Prostate gland (tissue), 2 donors: Measurements from ENCODE around the gene SLC12A6. TPM values are rescaled to one million over a fixed set of nuclear protein-coding genes. Genes with fewer than 3 reads are reported as not detected.

Source experiments
- DNase-seq: peaks from one replicate; pipeline ENCODE4 v3.0.0-alpha.2; 2019; ENCODE audit warnings: low spot score
- H3K27ac ChIP-seq, 2 donors: fragments of 200-600 bp; sonication (generic); 2 replicates each; pipeline ENCODE4 v1.5.1; 2017 to 2019
- H3K27me3 ChIP-seq: fragments of 200-600 bp; sonication (generic); replicated peaks from 2 replicates; pipeline ENCODE4 v1.5.1; 2019; ENCODE audit not compliant: insufficient read depth
- H3K36me3 ChIP-seq, 2 donors: fragments of 200-600 bp; sonication (generic); 1 replicate in 1 of 2; 2 replicates in 1 of 2; pipeline versions ENCODE4 v1.5.1 to v1.8.1; 2017 to 2019
- H3K4me1 ChIP-seq: fragments of 200-600 bp; sonication (generic); replicated peaks from 2 replicates; pipeline ENCODE4 v1.5.1; 2019
- H3K4me3 ChIP-seq, 2 donors: fragments of 200-600 bp; sonication (generic); 2 replicates each; pipeline ENCODE4 v1.5.1; 2017 to 2019
- H3K9me3 ChIP-seq: fragments of 200-600 bp; sonication (generic); 2 replicates; pipeline ENCODE4 v1.5.1; 2017
- POLR2A ChIP-seq: fragments of 450-650 bp; IDR thresholded peaks from one replicate; pipeline ENCODE4 v1.6.1; 2016; ENCODE audit warnings: antibody characterized with exemption, mild to moderate bottlenecking
- POLR2AphosphoS5 ChIP-seq: sonication (generic); formaldehyde crosslinking; IDR thresholded peaks from one replicate; pipeline ENCODE4 v1.6.1; 2017; ENCODE audit warnings: antibody characterized with exemption
- WGBS: methylation state at CpG from one replicate; pipeline ENCODE4 v1.1.5; 2018; 5-methylcytosine and 5-hydroxymethylcytosine counted together
- intact Hi-C: fragments of 100-400 bp; cut with DNase I; formaldehyde crosslinking; loops from one replicate; pipeline ENCODE4 v1.14.2; 2022
- total RNA-seq, 2 donors: library from RNA; depleted of rRNA; stranded (reverse); fragments of >200 nt; gene quantifications; one replicate each; pipeline ENCODE4 v1.1.0, GENCODE V29; 2016
- TF ChIP-seq, protein P1 (sequence below), 4 experiments: fragments of 200-600 bp in 2 of 4; fragments of 450-650 bp in 2 of 4; sonication (generic) in 2 of 4; IDR thresholded peaks; 1 replicate in 3 of 4; 2 replicates in 1 of 4; pipeline ENCODE4 v1.5.1; 2016 to 2019; ENCODE audit warnings: antibody characterized with exemption in 4 of 4, mild to moderate bottlenecking in 2 of 4, moderate library complexity in 2 of 4

Gene SLC12A6
- total RNA-seq, 2 donors from 2014 or later: 10.2 to 36.8 TPM

DNA sequence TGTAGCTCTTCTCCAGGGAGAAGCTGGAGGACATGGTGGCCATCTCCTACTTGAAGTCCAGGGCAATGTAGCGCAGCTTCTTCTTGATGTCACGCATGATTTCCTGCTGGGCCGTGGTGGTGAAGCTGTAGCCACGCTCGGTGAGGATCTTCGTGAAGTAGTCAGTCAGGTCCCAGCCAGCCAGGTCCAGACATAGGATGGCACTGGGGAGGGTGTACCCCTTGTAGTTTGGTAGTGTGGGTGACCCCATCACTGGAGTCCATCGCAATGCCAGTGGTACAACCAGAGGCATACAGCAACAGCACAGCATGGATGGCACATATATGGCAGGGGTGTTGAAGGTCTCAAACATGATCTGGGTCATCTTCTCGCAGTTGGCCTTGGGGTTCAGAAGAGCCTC is 36.4 kb upstream of the SLC12A6 start:
- Histone ChIP-seq H3K27ac (no peak overlapping the region), H3K4me3 (no peak overlapping the region), H3K27me3 (no peaks in the 10 kb centered on the region), H3K36me3 (no peaks in the 10 kb centered on the region), H3K9me3 (no peaks in the 10 kb centered on the region), H3K4me1 (no peaks in the 10 kb centered on the region)
- no peak for TF ChIP-seq POLR2AphosphoS5
- TF ChIP-seq POLR2A: no peak
- TF ChIP-seq, protein P1, sequence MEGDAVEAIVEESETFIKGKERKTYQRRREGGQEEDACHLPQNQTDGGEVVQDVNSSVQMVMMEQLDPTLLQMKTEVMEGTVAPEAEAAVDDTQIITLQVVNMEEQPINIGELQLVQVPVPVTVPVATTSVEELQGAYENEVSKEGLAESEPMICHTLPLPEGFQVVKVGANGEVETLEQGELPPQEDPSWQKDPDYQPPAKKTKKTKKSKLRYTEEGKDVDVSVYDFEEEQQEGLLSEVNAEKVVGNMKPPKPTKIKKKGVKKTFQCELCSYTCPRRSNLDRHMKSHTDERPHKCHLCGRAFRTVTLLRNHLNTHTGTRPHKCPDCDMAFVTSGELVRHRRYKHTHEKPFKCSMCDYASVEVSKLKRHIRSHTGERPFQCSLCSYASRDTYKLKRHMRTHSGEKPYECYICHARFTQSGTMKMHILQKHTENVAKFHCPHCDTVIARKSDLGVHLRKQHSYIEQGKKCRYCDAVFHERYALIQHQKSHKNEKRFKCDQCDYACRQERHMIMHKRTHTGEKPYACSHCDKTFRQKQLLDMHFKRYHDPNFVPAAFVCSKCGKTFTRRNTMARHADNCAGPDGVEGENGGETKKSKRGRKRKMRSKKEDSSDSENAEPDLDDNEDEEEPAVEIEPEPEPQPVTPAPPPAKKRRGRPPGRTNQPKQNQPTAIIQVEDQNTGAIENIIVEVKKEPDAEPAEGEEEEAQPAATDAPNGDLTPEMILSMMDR (IDR thresholded peaks at IDR 0.05): no peak
- whole genome bisulfite sequencing: 85% methylated on average over 8 of the region's 8 CpGs
- intact Hi-C loops: no loop called here
- no peak for DNase-seq

DNA sequence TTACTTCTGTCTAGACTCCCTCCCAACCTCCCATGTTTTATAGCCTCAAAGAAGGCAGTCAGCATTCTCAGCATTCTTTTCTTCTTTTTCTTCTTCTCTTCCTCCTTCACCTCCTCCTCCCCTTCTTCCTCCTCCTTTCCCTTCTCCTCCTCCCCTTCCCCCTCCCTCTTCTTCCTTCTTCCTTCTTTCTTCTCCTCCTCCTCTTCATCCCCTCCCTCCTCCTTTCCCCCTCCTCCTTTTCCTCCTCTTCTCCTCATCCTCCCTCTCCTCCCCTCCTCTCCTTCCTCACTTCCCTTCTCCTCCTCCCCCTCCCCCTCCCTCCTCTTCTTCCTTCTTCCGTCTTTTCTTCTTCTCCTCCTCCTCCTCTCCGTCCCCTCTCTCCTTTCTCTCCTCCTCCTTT is 33.1 kb upstream of the SLC12A6 start:
- H3K27me3 ChIP-seq: no peaks in the 10 kb centered on the region
- no peak for DNase-seq
- H3K4me3 ChIP-seq: no peak overlapping the region
- TF ChIP-seq POLR2A: no peak
- no peak for TF ChIP-seq POLR2AphosphoS5
- H3K9me3 ChIP-seq: no peaks in the 10 kb centered on the region
- no peaks in the 10 kb centered on the region for H3K36me3 ChIP-seq
- H3K4me1 ChIP-seq: no peaks in the 10 kb centered on the region
- intact Hi-C loops: no loop called here
- no peak overlapping the region for H3K27ac ChIP-seq
- WGBS: 39% methylated on average over 2 of the region's 2 CpGs

DNA sequence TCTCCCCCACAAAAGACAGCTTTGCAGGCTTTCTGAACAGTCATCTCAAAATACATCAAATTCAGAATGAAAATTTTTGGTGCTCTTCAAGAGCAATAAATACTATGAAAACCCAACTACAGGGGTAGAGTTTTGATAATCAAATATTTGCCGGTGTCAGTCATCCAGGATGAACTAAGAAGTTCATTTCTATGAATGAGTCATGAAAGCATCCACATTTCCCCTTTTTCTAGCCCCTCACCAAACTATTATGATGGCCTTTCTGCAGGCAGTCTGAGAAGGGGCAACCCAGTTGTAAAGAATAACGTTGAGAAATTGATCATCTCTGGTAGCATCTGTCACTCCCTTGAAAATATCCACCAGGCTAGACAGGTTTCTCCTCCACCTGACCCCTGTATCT is 32.5 kb upstream of the SLC12A6 start:
- Histone ChIP-seq H3K27me3 (no peaks in the 10 kb centered on the region), H3K4me1 (no peaks in the 10 kb centered on the region), H3K9me3 (no peaks in the 10 kb centered on the region), H3K4me3 (no peak overlapping the region), H3K27ac (no peak overlapping the region), H3K36me3 (no peaks in the 10 kb centered on the region)
- TF ChIP-seq POLR2A (no peak), POLR2AphosphoS5 (no peak)
- TF ChIP-seq, protein P1 (IDR thresholded peaks at IDR 0.05): no peak
- intact Hi-C loops: no loop called here
- DNase-seq: no peak
- 64% methylated on average over 2 of the region's 2 CpGs for WGBS

DNA sequence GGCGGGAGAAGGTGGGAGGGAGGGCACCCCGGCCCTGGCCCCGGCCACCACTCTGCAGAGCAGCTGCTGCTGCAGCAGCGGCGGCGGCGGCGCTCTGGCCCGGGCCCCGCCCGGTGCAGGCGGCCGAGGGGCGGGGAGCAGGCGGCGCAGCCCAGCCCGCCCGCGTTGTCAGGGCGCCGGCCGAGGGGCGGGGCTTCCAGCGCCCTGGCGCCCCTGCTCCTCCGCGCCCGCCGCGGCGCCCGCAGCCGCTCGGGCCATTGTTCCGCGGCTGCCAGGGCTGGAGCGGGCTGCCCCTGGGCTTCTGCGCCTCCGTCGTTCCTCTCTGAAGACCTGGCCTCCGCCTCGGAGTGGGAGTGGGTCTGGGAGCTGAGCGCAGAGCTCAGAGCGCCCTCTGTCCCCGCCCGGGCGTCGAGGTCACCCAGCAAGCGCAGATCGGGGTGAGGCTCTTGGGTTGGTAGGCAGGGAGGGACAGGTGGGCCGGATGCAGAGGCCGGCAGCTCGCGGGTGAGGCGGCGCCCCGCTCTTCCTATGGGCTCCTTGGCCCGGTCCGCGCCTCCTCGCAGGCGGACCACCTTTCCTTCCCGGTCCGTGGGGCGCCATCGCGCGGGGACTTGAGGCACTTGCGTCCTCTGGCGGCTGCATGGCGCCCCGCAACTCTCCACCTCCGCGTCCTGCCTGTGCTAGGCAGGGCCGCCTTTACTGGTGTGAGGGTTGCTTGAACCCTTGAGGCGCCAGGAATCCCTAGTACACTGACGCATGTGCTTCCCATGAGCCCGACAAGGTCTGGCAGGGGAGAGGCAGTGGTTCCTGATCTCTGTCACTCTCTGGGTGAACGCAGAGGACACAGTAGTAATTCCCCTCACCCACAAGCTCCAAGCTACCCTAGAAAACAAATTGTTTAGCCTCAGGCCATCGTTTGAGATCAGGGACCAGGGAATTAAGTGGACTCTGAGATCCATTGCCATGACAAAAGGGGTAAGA is 29.8 kb upstream of the SLC12A6 start, which contains the start of gene LPCAT4:
Gene LPCAT4, minus strand, starts transcription at position 96 of the 981 bp plus-strand sequence. CDS start 96 bp downstream, outside the sequence.
- 2% methylated on average over 21 of the region's 80 CpGs for WGBS
- no peaks in the 10 kb centered on the region for H3K36me3 ChIP-seq
- peak within 1 kb of the TSS; percentile 84 to 88 for H3K4me3 ChIP-seq
- no peaks in the 10 kb centered on the region for H3K9me3 ChIP-seq
- DNase-seq: peak; percentile 87
- no peaks in the 10 kb centered on the region for H3K4me1 ChIP-seq
- peak within 1 kb of the TSS; percentile 95 to 99 for H3K27ac ChIP-seq
- intact Hi-C loops: loop anchor here (2.0 kb wide), 1 partner anchor 127 kb away; no protein-coding TSS in a partner anchor
- TF ChIP-seq, protein P1 (IDR thresholded peaks at IDR 0.05): peak; percentile 90 to 96 (median 92)
- TF ChIP-seq POLR2A (peak; percentile 77), POLR2AphosphoS5 (peak; percentile 55)
- no peaks in the 10 kb centered on the region for H3K27me3 ChIP-seq

DNA sequence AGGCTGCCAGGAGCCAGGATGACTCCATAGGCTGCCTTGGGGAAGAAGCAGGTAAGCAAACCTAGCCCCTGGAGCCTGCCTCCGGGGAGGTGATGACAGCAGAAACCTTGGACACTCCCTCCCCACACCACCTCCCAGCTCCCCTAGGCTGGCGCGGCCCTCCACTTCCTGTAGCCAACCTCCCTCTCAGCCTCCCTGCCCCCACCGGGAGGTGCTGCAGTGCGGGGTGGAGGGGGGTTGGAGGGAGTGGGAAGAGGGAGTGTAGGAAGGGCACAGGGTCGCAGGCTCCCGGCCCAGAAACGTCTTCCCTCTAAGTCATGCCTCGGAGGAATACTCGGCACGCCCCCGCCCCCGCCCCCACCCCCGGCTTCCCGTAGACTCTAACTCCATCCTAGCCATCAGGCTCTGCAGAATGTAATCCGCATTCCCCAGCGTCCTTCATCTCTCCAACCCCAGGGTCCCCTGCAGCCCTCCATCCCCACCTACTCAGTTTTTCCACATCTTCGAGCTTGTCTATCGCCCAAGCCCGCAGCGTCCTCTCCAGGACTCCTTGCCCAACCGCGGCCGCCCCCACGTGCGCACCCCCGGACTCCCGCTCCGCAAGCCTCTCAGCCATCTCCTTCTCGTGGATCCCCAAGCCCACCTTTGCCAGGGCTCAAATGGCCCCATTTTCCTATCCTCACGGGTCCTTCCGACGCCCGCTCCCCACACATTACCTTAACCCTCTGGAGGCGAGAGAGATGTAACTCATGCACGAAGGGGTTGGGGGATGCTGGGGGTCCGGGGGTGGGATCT is 28.9 kb upstream of the SLC12A6 start:
- TF ChIP-seq POLR2AphosphoS5 (peak; percentile 16), POLR2A (no peak)
- intact Hi-C loops: loop anchor here (2.0 kb wide), 1 partner anchor 126 kb away; no protein-coding TSS in a partner anchor
- Histone ChIP-seq H3K4me1 (no peaks in the 10 kb centered on the region), H3K4me3 (peak overlapping the region; percentile 84 to 88), H3K36me3 (no peaks in the 10 kb centered on the region), H3K27me3 (no peaks in the 10 kb centered on the region), H3K9me3 (no peaks in the 10 kb centered on the region), H3K27ac (peak overlapping the region; percentile 95 to 99)
- peak; percentile 30 for DNase-seq
- under 1% methylated on average over 37 of the region's 37 CpGs for WGBS
